HG03442 (cell line): ENCODE measurements around the gene ENOX1.
"Not testable (repeated sequence)": the region's sequence is repeated elsewhere in the genome, so short reads cannot be mapped to it uniquely, and the experiment has no call there.

Experiments used
- ATAC-seq: cut with Tn5 transposase; IDR thresholded peaks from one replicate; pipeline ENCODE4 v1.9.1; 2021; ENCODE audit warnings: mild to moderate bottlenecking, moderate library complexity; ENCODE audit not compliant: unreplicated experiment

Gene ENOX1

GRCh38 chr13:43363156-43363953 lies 423.4 kb downstream of the ENOX1 start:
- ATAC-seq: no peak

GRCh38 chr13:43362556-43362955 lies 424.2 kb downstream of the ENOX1 start:
- no peak for ATAC-seq

GRCh38 chr13:43360892-43361610 lies 425.7 kb downstream of the ENOX1 start:
- ATAC-seq: no peak

- no peak for ATAC-seq
These were observed 426.6 kb downstream of the ENOX1 start for GRCh38 chr13:43360171-43360570.

GRCh38 chr13:43359536-43359935 lies 427.2 kb downstream of the ENOX1 start:
- ATAC-seq: no peak

GRCh38 chr13:43357564-43357963 lies 429.2 kb downstream of the ENOX1 start:
- no peak for ATAC-seq

GRCh38 chr13:43356567-43356966 lies 430.2 kb downstream of the ENOX1 start:
- no peak for ATAC-seq

- no peak for ATAC-seq
These were observed 431.0 kb downstream of the ENOX1 start for GRCh38 chr13:43355774-43356173.

GRCh38 chr13:43354153-43354945 lies 432.4 kb downstream of the ENOX1 start:
- no peak for ATAC-seq

- ATAC-seq: no peak
These were observed 433.1 kb downstream of the ENOX1 start for GRCh38 chr13:43353631-43354030.

GRCh38 chr13:43351612-43352011 lies 435.2 kb downstream of the ENOX1 start:
- not testable (repeated sequence) for ATAC-seq

GRCh38 chr13:43348397-43348796 lies 438.4 kb downstream of the ENOX1 start:
- no peak for ATAC-seq

GRCh38 chr13:43347877-43348276 lies 438.9 kb downstream of the ENOX1 start:
- ATAC-seq: no peak

GRCh38 chr13:43346427-43346826 lies 440.3 kb downstream of the ENOX1 start:
- no peak for ATAC-seq

- no peak for ATAC-seq
These were observed 443.1 kb downstream of the ENOX1 start for GRCh38 chr13:43343645-43344044.

GRCh38 chr13:43339805-43340550 lies 446.8 kb downstream of the ENOX1 start:
- no peak for ATAC-seq

GRCh38 chr13:43339145-43339804 lies 447.5 kb downstream of the ENOX1 start:
- no peak for ATAC-seq

GRCh38 chr13:43335764-43336163 lies 451.0 kb downstream of the ENOX1 start:
- ATAC-seq: no peak

GRCh38 chr13:43333176-43333575 lies 453.6 kb downstream of the ENOX1 start:
- no peak for ATAC-seq

- no peak for ATAC-seq
These were observed 455.1 kb downstream of the ENOX1 start for GRCh38 chr13:43331672-43332071.
